Frontal cortex (tissue), 4 donors: ENCODE measurements around the gene CYGB. TPM values are rescaled to one million over a fixed set of nuclear protein-coding genes. Genes with fewer than 3 reads are reported as not detected.
A peak's percentile ranks its signal among the peaks of the same experiment; 100 is the strongest.
"Not testable (repeated sequence)": the region's sequence is repeated elsewhere in the genome, so short reads cannot be mapped to it uniquely, and the experiment has no call there.

ENCODE experiments used
- DNase-seq, 2 donors: peaks; one replicate each; pipeline ENCODE4 v3.0.0; 2012; ENCODE audit warnings: low spot score in 2 of 2
- FAIRE-seq: peaks from 2 replicates; lab custom pipeline; 2012; peaks lifted over from hg19 to GRCh38; lab: Jason Lieb, UNC
- total RNA-seq: library from RNA; depleted of rRNA; stranded (reverse); fragments of >200 nt; gene quantifications from one replicate; pipeline ENCODE4 v1.2.3, GENCODE V29; 2014
- donor health status: control.
- donor health status: control.
- donor health status: control.

The CYGB gene
- total RNA-seq, 1 donor from 2014 or later = 3.3 TPM

GRCh38 chr17:76568811-76569221, 31.3 kb upstream of the CYGB start:
- FAIRE-seq (no peak), DNase-seq (no peak)

DNA sequence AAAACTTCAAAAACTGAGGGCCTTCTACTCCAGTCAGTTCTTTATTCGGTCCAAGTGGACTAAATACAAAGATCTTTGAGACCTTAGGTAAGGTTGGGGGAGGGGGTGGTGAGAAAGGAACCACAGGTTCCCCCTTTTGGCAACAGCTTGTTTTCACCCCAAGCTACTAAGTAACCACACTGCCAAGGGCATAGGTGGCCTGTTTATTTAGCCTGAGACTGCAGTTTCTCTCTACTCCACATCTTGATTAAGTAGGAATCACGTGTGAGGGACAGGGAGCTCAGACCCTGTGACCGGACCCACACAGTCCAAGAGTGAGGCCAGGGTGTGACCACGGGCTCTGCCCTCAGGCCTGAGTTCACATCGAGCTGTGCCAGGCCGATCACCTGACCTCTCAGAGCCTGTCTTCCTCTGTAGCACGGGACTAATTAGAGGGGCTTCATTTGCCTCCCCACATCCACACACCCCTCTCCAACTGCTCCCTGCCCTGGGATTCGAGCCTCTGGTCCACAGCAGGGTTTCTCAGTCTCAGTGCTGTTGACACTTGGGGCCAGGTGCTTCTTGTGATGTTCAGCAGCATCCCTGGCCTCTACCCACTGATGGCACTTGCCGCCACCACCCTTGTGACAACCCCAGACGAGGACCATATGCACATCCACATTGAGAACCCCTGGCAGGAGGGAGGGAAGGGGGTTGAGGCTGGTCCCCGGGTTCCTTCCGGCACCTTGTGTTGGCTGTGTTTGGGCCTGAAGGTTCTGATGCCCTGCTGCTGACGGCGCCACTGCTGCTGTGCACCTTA, 30.3 kb upstream of the CYGB start:
- no peak for FAIRE-seq
- DNase-seq = no peak

GRCh38 chr17:76566988-76567431, 29.5 kb upstream of the CYGB start:
- FAIRE-seq = no peak
- DNase-seq = no peak

GRCh38 chr17:76566613-76566943, 29.1 kb upstream of the CYGB start:
- DNase-seq (no peak), FAIRE-seq (no peak)

DNA sequence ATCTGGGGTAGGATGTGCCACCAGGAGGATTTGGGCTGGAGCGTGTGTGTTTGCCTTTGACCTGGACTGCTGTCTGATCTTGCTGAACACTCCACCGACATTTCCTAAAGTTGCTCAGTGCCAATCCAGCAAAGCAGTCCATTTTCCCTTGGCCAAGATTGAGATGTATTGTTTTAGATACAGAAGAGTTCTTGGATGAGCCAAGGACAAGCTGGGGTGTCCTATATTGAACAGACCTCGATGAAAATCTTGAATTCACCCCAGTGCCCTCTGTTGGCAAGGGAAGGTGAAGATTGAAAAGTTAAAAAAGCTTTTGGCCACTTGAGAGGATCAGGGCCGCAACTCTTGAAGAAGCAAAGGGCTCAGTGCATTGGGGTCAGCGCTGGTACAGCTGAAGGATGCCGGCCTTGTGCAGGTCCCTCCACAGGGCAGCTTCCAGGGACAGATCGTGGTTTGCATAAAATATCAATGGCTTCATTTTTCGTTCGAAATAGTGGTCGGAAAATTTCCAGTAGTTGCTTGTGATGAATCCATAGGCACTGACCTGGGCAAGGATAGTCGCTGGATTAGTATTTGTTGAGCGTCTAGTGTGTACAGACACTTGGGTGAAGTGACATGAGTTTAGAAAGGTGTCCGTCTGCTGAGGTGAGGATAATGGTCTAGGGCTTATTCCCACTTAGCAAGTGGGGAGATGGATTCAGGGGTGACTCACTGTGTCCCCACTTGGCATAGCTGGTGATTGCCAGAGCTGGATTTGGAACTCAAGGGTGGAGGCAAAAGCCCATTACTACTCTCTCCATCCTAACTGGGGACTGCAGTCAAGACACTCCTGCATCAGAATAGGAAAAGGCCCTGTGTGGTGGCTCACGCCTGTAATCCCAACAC, 28.5 kb upstream of the CYGB start:
- DNase-seq (no peak), FAIRE-seq (no peak)

- FAIRE-seq, DNase-seq: not testable (repeated sequence)
These were observed 27.6 kb upstream of the CYGB start for GRCh38 chr17:76564991-76565727.

- FAIRE-seq = not testable (repeated sequence)
These were observed 25.9 kb upstream of the CYGB start for GRCh38 chr17:76563359-76563758.

GRCh38 chr17:76562734-76563148, 25.2 kb upstream of the CYGB start:
- FAIRE-seq (no peak), DNase-seq (no peak)

More at GRCh38 chr17:76563359-76563758, 25.9 kb upstream of the CYGB start:
- DNase-seq = not testable (repeated sequence)

GRCh38 chr17:76561799-76562268, 24.3 kb upstream of the CYGB start:
- FAIRE-seq = no peak

DNA sequence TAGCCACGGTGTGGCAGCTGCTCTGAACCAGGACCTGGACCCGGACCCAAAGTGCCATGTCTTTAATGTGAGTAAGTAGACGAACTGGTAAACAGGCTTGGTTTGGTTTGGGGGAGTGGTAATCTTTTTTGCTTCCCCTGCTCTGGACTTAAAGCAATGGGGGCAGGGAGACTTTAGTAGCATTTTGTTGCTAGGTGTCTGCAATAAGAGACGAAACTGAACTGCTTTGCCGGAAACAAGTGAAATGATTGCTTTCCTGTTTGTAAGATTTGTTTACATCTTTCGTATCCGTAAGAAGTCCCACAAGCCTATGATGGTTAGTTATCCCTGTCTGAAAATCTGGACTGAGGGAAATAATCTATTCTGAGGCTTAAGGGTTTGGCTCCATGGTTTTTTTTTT, 23.8 kb upstream of the CYGB start:
- DNase-seq = no peak
- no peak for FAIRE-seq

More at GRCh38 chr17:76561799-76562268, 24.3 kb upstream of the CYGB start:
- no peak for DNase-seq

DNA sequence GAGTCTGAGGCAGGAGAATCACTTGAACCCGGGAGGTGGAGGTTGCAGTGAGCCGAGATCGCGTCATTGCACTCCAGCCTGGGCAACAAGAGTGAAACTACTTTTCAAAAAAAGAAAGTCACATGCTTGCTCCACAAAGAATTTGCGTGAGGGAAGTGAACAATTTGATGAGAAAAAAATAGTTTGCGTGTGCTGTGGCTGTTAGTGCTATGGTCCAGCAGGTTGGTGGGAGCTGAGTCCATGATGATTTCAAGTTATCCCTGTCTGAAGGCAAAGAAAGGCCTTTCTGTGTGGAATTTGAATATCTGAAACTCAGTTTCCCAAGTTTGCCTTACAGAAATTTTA, 23.3 kb upstream of the CYGB start:
- no peak for DNase-seq
- no peak for FAIRE-seq

GRCh38 chr17:76560036-76560876, 22.7 kb upstream of the CYGB start:
- no peak for FAIRE-seq
- DNase-seq = no peak

GRCh38 chr17:76559460-76559859, 22.0 kb upstream of the CYGB start:
- not testable (repeated sequence) for FAIRE-seq, DNase-seq

GRCh38 chr17:76558198-76559095, 20.9 kb upstream of the CYGB start:
- FAIRE-seq = no peak

GRCh38 chr17:76557368-76558197, 20.1 kb upstream of the CYGB start:
- FAIRE-seq (no peak), DNase-seq (peak; percentile 74 to 80)

More at GRCh38 chr17:76558198-76559095, 20.9 kb upstream of the CYGB start:
- no peak for DNase-seq

DNA sequence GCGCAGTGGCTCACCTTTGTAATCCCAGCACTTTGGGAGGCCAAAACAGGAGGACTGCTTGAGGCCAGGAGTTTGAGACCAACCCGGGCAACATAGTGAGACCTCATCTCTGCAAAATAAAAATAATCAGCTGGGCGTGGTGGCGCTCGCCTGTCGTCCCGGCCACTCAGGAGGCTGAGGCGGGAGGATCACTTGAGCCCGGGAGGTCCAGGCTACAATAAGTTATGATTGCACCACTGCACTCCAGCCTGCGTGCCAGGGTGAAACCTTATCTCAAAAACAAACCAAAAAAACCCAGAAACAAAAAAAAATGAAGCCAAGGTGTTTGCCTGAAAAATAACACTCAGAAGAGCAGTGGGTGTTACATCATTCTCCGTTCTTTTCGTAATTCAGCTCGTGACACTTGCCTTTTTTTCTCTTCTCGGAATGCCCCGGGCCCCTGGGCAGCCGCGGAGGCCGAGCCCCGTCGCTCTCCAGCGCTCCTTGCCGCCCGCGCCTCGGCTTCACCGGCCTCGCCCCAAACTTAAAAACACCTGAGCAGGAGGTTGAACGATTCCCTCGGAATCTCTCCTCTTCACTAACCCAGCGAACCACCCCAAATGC, 19.4 kb upstream of the CYGB start:
- FAIRE-seq (no peak), DNase-seq (no peak)

DNA sequence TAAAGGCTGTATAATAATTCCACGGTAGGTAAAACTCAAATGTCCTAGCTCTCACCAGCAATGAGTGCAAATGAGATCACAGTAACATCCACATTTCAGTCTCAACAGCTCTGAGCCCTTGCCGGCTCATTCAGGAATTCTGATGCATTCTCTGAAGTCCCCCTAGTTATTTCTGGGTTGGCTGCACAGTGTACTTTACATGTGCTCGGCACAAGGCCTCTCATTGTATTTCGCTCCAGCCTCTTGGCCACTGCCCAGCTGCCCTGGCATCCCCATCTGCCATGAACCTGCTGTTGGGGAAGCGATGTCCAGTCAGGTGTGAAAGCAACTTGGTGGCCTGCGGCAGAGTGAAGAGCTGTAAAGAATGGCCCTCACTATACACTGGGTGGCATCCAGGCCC, 16.6 kb upstream of the CYGB start:
- no peak for DNase-seq
- no peak for FAIRE-seq
